ENCODE measurements around the gene RBP3.

RBP3 gene

GRCh38 chr10:47347303-47347675 is 874 bp upstream of the RBP3 start:
- DNase-seq (ENCODE audit: low read depth, low spot score), result no peak
- H3K9ac ChIP-seq (ENCODE audit: insufficient read length), result no peak overlapping the region
- no peak overlapping the region for H3K27ac ChIP-seq

GRCh38 chr10:47348661-47349470 is 703 bp downstream of the RBP3 start:
- H3K27ac ChIP-seq, result no peak overlapping the region
- DNase-seq (ENCODE audit: low read depth, low spot score), result no peak
- H3K9me3 ChIP-seq (ENCODE audit: low read depth, low read length), result no peaks in the 10 kb centered on the region
- no peak for TF ChIP-seq POLR2AphosphoS5 (IDR thresholded peaks at IDR 0.05; ENCODE audit: borderline replicate concordance, low read depth, low read length)
- TF ChIP-seq FOXP2 (optimal IDR thresholded peaks at IDR 0.05; ENCODE audit: control extremely low read depth, extremely low read length, insufficient read depth), result no peak
- no peak for TF ChIP-seq EZH2 (IDR thresholded peaks at IDR 0.05)
- H3K36me3 ChIP-seq (ENCODE audit: insufficient read depth, low read length), result no peaks in the 10 kb centered on the region
- H3K9ac ChIP-seq (ENCODE audit: insufficient read length), result no peak overlapping the region
- H3K4me3 ChIP-seq, result no peak overlapping the region

More at GRCh38 chr10:47347303-47347675, 874 bp upstream of the RBP3 start:
- TF ChIP-seq EZH2 (IDR thresholded peaks at IDR 0.05) (no peak), FOXP2 (optimal IDR thresholded peaks at IDR 0.05; ENCODE audit: control extremely low read depth, extremely low read length, insufficient read depth) (no peak), POLR2AphosphoS5 (IDR thresholded peaks at IDR 0.05; ENCODE audit: borderline replicate concordance, low read depth, low read length) (no peak)
- Histone ChIP-seq H3K9me3 (ENCODE audit: low read depth, low read length) (no peaks in the 10 kb centered on the region), H3K4me3 (no peak overlapping the region), H3K36me3 (ENCODE audit: insufficient read depth, low read length) (no peaks in the 10 kb centered on the region)

- DNase-seq (ENCODE audit: low read depth, low spot score), result no peak
- TF ChIP-seq EZH2 (IDR thresholded peaks at IDR 0.05) (no peak), FOXP2 (optimal IDR thresholded peaks at IDR 0.05; ENCODE audit: control extremely low read depth, extremely low read length, insufficient read depth) (no peak), POLR2AphosphoS5 (IDR thresholded peaks at IDR 0.05; ENCODE audit: borderline replicate concordance, low read depth, low read length) (no peak)
- H3K4me3 ChIP-seq, result no peak overlapping the region
- H3K9me3 ChIP-seq (ENCODE audit: low read depth, low read length), result no peaks in the 10 kb centered on the region
- no peak overlapping the region for H3K27ac ChIP-seq
- H3K9ac ChIP-seq (ENCODE audit: insufficient read length), result no peak overlapping the region
- H3K36me3 ChIP-seq (ENCODE audit: insufficient read depth, low read length), result no peaks in the 10 kb centered on the region
These were observed 1.4 kb downstream of the RBP3 start for GRCh38 chr10:47349516-47349915.

GRCh38 chr10:47349941-47350371 is 1.8 kb downstream of the RBP3 start:
- no peak for TF ChIP-seq EZH2 (IDR thresholded peaks at IDR 0.05)

GRCh38 chr10:47350671-47351640 is 2.8 kb downstream of the RBP3 start:
- H3K9me3 ChIP-seq (ENCODE audit: low read depth, low read length), result no peaks in the 10 kb centered on the region
- DNase-seq (ENCODE audit: low read depth, low spot score), result no peak
- TF ChIP-seq EZH2 (IDR thresholded peaks at IDR 0.05) (no peak), FOXP2 (optimal IDR thresholded peaks at IDR 0.05; ENCODE audit: control extremely low read depth, extremely low read length, insufficient read depth) (no peak), POLR2AphosphoS5 (IDR thresholded peaks at IDR 0.05; ENCODE audit: borderline replicate concordance, low read depth, low read length) (no peak)
- H3K27ac ChIP-seq, result no peak overlapping the region
- no peaks in the 10 kb centered on the region for H3K36me3 ChIP-seq (ENCODE audit: insufficient read depth, low read length)
- H3K4me3 ChIP-seq, result no peak overlapping the region
- H3K9ac ChIP-seq (ENCODE audit: insufficient read length), result no peak overlapping the region

More at GRCh38 chr10:47349941-47350371, 1.8 kb downstream of the RBP3 start:
- Histone ChIP-seq H3K9ac (ENCODE audit: insufficient read length) (no peak overlapping the region), H3K9me3 (ENCODE audit: low read depth, low read length) (no peaks in the 10 kb centered on the region), H3K27ac (no peak overlapping the region), H3K4me3 (no peak overlapping the region), H3K36me3 (ENCODE audit: insufficient read depth, low read length) (no peaks in the 10 kb centered on the region)
- DNase-seq (ENCODE audit: low read depth, low spot score), result no peak

- H3K27ac ChIP-seq, result no peak overlapping the region
- H3K4me3 ChIP-seq, result no peak overlapping the region
- DNase-seq (ENCODE audit: low read depth, low spot score), result no peak
- no peak overlapping the region for H3K9ac ChIP-seq (ENCODE audit: insufficient read length)
- no peak for TF ChIP-seq EZH2 (IDR thresholded peaks at IDR 0.05)
- TF ChIP-seq POLR2AphosphoS5 (IDR thresholded peaks at IDR 0.05; ENCODE audit: borderline replicate concordance, low read depth, low read length), result no peak
- no peak for TF ChIP-seq FOXP2 (optimal IDR thresholded peaks at IDR 0.05; ENCODE audit: control extremely low read depth, extremely low read length, insufficient read depth)
- H3K9me3 ChIP-seq (ENCODE audit: low read depth, low read length), result no peaks in the 10 kb centered on the region
- H3K36me3 ChIP-seq (ENCODE audit: insufficient read depth, low read length), result no peaks in the 10 kb centered on the region
These were observed 4.0 kb downstream of the RBP3 start for GRCh38 chr10:47351899-47352815.

GRCh38 chr10:47353351-47353750 is 5.2 kb downstream of the RBP3 start:
- H3K36me3 ChIP-seq (ENCODE audit: insufficient read depth, low read length), result no peaks in the 10 kb centered on the region
- TF ChIP-seq FOXP2 (optimal IDR thresholded peaks at IDR 0.05; ENCODE audit: control extremely low read depth, extremely low read length, insufficient read depth) (no peak), POLR2AphosphoS5 (IDR thresholded peaks at IDR 0.05; ENCODE audit: borderline replicate concordance, low read depth, low read length) (no peak), EZH2 (IDR thresholded peaks at IDR 0.05) (no peak)
- DNase-seq (ENCODE audit: low read depth, low spot score), result no peak

More at GRCh38 chr10:47353351-47353750, 5.2 kb downstream of the RBP3 start:
- H3K9me3 ChIP-seq (ENCODE audit: low read depth, low read length), result no peaks in the 10 kb centered on the region
- H3K9ac ChIP-seq (ENCODE audit: insufficient read length), result no peak overlapping the region
- no peak overlapping the region for H3K27ac ChIP-seq
- no peak overlapping the region for H3K4me3 ChIP-seq

Data from SK-N-MC (cell line).